Activated naive CD8-positive, alpha-beta T cell treated with anti-CD3 and anti-CD28 coated beads, Interleukin-2, amount 50 U/mL, for 16 hours (primary cell): ENCODE results near the gene SNTB2.

Source experiments
- DNase-seq: peaks from one replicate; pipeline ENCODE4 v3.0.0-alpha.2; 2020; ENCODE audit warnings: low read depth, low spot score

Gene SNTB2

DNA sequence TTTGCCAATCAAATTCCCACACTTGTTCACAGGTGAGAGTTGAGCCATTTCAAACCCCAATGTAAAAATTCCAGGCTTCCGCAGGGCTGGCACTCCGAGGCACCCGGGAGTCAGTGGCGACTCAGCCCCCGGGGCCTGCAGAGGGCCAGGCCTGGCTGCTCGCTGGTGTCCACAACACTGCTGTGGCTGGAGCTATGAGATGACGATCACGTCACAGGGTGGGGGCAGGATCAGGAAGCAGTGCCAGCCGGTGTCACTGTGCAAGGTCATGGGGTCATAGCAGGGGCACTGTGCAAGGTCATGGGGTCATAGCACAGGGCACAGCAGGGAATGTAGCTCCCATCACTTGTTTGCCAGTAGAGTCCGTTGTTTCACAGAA, 131.9 kb downstream of the SNTB2 start:
- DNase-seq: no peak

DNA sequence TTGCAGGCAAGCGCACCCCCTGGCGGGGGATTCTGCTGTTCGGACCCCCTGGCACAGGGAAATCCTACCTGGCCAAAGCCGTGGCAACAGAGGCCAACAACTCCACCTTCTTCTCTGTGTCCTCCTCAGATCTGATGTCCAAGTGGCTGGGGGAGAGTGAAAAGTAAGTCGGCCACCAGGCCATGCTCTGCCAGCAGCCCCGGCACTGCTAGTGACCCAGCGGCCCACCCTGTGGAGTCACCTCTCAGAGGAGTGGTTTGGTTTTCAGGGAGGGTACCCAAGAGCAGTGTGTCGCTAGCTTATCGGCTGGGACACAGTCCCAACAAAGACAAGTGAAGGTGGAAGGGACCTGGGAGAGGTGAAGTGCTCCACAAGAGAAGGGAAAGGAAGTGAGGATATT, 132.4 kb downstream of the SNTB2 start:
- DNase-seq: no peak

DNA sequence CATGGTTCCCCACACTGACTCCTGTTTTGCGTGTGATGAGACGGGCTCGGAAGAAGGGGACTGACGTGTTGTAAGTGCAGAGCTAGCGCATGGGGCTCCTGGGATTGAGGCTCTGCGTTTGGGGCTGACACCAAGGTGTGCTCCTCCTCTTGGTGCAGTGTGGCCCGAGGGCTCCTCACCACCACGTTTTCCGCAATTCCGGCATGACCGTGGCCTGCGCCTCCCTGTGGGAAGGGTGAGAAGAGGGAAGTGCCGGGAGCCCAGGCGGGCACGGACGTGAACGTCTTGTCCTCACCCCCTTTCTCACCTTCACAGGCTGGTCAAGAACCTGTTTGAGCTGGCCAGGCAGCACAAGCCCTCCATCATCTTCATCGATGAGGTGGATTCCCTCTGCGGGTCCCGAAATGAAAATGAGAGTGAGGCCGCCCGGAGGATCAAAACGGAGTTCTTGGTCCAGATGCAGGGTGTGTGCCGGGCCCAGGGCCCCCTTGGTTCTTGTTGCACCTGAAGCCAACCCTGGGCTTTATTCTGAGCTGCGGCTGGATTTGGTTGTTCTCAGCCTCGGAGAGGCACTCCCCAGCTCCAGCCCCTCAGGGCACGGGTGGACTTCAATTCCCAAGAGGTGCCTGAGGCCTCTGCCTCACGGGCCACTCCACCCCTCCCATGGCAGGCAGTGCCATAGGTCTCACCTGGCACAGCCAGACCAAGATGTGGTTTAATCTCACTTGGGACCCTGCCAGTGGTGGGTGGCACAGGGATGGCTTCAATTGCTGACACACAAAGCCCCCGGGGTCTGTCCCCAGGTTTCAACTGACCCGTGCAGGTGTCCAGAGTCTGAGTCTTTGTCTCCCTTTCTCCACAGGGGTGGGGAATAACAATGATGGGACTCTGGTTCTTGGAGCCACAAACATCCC, 133.1 kb downstream of the SNTB2 start:
- no peak for DNase-seq

DNA sequence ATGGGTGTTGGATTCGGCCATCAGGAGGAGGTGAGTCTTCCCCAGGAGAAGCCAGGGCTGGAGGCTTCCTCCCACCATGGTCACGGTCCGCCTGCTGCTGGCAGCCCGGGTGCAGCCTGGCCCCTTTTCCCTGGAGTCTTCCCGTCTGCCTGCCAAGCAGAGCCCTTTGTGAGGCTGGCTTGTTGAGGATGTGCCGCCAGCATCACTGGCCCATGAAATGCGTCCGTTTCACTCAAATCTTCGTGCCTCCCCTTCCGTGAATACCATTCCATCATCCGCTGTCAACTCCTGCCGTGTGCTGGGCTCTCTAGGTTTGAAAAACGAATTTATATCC, 133.7 kb downstream of the SNTB2 start:
- no peak for DNase-seq

DNA sequence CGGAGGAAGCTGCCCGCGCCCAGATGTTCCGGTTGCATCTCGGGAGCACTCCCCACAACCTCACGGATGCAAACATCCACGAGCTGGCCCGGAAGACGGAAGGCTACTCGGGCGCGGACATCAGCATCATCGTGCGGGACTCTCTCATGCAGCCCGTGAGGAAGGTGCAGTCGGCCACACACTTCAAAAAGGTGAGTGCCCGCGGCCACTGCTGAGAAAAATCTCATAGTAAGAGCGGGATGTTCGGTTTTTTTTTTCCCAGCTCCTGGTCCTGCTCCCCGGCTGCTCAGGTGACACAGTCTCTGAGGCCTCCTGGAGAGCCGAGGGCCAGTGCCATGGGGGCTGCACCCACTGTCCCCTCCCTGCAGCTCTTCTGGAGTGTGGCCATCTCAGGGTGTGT, 134.1 kb downstream of the SNTB2 start:
- no peak for DNase-seq

DNA sequence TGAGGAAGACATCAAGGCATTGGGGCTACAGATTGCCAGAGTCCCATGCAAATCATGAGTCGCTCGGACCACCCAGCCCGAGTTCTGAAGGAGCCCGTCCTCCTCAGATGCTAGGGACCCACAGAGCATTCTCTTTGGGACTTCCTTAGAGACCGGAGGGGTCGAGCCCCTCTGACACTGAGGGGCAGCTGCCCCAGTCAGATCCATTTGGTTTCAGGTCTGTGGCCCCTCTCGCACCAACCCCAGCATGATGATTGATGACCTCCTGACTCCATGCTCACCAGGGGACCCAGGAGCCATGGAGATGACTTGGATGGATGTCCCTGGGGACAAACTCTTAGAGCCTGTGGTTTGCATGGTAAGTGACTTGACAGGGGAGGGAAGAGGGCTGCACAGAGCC, 135.4 kb downstream of the SNTB2 start:
- no peak for DNase-seq

DNA sequence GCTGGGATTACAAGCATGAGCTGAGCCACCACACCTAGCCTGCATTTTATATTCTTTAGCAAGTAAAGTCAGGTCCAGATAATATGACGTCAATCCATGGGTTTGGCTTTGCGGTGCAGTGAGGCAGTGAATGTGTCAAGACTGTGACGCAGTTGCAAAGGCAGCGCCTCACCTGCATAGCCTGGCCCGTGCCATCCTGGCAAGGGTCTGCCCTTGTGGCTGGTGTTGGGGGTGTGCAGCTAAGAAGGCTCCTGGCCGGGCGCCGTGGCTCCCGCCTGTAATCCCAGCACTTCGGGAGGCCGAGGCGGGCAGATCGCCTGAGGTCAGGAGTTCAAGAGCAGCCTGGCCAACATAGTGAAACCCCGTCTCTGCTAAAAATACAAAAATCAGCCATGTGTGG, 136.5 kb downstream of the SNTB2 start:
- no peak for DNase-seq

DNA sequence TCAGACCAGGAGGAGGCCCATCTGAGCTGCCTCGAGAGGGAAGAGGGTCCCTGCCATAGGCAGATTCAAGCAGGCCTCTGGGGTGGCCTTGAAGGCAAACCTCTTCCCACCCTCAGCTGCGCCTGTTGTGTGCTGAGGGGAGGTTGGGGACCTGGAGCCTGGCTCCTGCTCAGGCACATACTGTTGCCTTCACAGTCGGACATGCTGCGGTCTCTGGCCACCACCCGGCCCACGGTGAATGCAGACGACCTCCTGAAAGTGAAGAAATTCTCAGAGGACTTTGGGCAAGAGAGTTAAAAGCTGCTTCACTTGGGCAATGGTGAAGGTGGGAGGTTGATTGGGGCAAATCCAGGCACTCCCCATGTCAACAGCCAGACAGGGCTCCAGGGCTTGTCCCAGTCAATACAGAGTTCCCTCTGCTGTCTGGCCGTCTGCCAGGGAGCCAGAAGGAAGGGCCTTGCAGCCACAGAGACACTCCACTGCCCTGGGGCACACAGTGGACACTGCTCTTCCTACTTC, 137.1 kb downstream of the SNTB2 start:
- no peak for DNase-seq

DNA sequence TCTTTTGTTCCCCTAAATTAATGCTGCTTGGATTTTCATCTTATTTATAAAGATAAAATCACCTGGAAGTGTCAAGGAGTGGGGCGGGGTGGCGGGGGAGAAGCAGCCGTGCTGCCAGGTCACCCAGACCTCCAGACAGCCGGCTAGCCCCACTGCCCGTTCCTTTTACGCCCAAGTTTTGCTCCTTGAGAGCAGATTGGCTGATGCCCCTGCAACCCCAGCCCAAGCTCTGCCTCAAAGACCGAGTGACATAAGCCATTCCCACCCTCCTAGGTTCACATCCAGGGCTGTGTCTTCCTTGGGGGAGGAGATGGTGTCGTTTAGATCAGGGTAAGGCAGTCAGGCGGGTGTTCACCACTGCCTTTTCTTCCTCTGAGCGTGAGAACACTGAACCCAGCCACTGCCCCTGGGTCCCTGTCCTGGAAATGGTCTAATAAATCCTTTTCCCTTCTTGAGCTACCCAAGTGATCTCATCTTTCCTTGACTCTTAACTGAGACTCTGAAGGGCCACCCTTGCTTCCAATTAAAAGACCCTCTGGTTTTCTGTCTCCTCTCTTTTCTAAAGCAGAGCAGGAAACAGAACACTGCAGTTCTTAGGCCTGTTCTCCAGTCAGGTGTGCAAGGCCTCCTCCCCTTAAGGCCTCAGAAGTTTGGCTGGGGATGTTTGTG, 137.8 kb downstream of the SNTB2 start:
- no peak for DNase-seq

DNA sequence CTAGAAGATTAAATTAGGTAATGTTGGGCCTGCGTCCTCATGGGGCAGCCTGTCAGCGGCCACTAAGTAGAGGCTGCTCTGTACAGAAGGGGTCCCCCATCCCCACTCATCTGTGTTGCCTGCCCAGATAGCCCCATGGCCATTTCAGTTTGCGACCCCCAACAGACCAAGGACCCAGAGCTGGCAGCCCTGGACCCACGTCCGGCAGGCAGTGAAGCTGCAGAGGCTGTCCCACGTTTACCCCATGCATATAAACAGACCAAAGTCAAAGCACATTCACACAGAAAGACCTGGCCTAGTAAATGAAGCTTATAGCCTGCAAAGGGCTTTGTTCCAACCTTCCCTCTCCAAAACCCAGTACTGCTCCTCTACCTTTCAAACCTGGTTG, 138.8 kb downstream of the SNTB2 start:
- DNase-seq: no peak

DNA sequence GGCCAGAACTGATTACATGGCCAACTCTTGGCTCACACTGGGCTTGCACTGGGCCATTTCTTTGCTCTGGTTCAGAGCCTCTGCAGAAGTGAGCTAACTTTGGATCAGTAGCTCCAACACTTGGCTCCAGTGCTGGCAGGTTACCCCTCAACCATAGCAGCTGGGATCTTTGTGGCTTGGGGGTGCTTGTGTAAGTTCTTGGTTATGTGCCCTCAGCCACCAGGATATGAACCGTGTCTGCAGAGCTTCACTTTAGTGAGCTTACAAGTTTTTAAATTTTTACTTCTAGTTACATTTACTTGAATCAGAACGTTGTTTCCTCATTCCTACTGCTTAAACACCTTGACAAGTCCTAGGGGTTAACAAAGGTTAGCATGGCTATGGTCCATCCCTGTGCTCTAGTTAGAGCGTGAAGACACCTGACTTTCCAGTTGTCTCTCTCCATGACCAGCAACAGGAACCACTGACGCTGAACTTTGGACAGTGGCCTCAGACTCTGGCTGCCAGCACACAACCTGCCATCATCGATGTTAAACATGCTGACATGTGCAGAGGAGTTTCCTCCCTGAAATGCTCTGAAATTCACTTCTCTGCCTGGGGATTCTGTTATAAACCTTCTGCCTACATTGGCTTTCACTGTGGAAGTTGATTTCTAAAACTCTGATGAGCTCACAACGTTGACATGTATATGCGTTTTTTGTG, 139.4 kb downstream of the SNTB2 start:
- no peak for DNase-seq

DNA sequence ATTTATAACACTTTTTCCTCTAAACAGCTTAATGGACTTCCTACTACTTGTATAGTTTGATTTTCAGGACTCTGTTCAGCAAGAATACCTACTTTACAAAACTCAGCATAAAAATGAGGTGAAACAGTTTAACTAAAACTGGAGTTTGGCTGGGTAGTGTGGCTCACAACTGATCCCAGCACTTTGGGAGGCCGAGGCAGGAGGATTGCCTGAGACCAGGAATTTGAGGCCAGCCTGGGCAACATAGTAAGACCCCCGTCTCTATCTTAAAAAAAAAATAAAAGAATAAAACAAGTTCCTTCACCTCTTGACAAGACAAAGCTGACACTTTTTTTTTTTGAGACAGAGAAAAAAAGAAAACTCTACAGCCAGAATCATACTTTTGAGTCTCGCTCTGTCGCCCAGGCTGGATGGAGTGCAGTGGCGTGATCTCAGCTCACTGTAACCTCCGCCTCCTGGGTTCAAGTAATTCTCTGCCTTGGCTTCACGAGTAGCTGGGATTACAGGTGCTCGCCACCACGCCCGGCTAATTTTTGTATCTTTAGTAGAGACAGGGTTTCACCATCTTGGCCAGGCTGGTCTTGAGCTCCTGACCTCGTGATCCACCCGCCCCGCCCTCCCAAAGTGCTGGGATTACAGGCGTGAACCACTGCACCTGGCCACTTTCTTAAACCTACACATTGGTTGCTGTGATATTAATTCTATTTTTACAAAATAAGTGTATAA, 140.8 kb downstream of the SNTB2 start:
- no peak for DNase-seq

DNA sequence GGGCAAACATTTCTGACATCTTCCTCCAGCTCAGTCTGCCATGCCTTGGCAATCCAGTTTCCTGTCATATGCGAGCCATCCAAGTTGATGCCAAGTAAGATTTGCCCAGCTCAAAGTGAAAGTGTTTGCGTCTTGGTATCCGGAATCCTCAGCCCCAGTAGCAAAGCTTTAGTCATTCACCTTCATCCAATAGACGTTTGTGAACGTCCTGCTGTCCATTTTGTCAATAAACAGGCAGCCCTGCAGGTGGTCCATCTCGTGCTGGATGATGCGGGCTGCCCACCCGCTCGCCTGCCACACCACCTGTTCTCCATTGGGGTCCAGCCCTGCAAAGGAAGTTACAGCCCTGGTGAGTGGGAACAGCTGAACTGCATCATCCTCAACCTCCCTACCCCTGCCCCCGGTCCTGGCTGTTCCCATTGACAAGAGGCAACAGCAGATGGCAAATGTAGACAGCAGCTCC, 141.9 kb downstream of the SNTB2 start:
- no peak for DNase-seq

DNA sequence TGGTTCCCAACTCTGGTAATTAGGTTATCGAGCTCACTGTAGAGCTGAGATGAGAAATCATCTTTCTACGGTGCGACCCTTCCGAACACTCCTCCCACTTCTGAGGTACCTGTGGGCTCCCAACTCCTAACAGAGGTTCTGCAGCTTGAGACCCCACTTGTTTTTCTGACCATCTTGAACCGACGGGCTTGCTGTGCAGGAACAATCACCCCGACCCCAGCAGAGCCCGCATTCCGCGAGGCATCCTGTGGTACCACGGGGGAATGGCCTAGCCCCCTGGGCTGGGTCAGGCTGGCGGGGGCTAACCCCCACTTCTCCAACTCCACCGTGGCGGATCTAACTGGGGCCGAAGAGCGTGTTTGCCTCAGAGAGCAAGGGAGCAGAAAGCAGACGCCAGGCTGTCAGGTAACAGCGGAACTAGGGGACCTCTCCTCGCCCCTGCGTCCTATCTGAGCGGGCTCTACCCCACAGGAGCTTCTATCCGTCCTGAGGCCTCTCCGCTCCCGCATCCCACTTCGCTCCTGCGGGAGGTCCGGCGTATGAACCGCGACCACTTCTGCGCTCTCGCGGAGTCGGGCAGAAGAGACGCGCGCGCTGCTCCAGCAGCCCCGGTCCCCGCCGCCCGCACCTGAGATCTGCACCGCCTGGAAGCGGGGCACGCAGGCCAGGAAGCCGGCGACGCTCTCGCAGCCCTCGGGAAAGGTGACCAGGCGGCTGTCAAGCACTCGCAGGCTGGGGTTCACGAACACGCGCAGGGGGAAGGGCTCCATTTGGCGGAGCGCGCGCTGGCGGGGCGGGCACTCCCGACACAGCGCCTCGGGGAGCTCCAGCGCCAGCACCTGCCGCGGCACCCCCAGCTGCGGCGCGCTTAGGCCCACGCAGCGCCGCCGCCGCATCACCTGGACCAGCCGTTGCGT, 142.7 kb downstream of the SNTB2 start:
- no peak for DNase-seq

DNA sequence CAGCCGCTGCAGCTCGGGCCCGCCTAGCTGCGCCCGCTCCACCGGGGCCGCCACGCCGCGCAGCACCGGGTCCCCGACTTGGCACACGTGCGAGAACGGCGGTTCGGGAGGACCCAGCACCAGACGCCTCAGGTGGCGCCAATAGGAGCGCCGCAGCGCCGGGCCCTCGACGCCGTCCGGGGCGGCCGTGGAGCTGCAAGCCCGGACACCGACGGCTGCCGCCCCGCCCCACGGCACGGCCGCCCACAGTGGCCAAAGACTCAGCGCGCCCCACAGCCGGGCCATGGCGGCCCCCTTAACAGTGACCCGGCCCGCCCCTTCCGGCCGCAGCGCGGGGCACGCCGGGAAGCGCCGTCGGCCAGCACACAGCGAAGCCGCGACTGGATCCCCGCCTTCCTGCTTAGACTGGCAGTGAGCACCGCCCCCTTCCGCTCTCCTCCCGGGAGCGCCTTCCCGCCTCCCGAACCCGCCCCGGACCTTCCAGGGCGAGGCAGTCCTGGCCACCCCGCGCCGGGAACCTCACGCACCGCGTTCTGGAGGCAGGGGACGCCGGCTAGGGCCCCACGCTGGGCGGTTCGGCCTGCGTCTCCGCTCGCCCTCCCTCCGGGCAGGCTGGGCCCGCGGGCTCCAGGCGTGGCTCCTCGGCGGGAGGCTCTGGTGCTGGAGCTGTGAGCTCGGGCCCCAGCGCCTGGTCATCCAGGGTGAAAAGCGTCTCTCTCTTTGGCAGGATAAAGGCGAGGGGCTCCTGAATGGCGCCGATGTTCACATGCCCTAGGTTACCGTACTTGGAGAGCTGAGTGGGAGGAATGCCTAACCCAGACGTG, 143.5 kb downstream of the SNTB2 start, which contains the start of gene PDF:
PDF (minus strand) TSS at position 303 of the 824 bp plus-strand sequence; CDS start at position 285, 18 bp downstream.
- peak; percentile 67 for DNase-seq

DNA sequence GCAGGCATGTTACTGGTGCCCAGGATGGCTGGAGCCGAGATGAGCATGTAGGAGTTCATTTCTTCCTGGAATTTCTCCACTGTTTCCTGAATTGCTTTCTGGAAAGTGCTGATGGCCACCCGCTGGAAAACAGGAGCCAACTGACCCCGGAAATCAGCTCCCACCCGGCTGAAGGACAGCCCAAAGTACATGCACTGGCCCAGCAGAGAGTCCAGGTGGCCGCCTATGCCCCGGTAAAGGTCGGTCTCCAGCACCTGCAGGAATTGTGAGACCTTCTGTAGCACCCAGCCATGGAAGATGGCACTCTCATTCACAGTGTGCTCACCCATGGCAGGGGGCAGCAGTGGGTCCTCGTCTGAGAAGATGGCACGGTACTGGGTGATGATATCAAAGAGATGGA, 147.7 kb downstream of the SNTB2 start:
- no peak for DNase-seq

DNA sequence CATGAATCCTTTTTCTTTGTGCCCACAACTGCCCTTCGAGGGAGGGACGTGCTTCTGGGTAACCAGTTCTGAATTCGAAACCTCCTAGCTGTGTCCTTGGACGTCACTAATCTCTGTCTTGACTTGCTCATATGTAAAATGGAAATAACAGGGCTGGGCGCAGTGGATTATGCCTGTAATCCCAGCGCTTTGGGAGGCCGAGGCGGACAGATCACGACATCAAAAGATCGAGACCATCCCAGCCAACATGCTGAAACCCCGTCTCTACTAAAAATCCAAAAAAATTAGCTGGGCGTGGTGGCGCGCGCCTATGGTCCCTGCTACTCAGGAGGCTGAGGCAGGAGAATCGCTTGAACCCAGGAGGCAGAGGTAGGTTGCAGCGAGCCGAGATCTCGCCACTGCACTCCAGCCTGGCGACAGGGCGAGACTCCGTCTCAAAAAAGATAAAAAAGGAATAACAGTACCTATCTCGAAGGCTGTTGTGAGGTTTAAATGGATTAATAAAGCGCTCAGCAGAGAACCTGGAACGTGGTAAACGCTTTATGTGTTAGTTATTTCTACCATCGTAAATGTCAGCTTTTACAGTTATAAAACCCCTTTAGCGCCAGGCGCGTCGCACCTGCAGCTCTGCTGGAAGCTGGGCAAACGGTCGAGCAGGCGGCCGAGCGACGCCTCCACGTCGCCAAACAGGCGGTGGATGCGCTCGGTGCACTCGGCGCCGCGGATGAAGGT, 151.8 kb downstream of the SNTB2 start:
- DNase-seq: no peak

DNA sequence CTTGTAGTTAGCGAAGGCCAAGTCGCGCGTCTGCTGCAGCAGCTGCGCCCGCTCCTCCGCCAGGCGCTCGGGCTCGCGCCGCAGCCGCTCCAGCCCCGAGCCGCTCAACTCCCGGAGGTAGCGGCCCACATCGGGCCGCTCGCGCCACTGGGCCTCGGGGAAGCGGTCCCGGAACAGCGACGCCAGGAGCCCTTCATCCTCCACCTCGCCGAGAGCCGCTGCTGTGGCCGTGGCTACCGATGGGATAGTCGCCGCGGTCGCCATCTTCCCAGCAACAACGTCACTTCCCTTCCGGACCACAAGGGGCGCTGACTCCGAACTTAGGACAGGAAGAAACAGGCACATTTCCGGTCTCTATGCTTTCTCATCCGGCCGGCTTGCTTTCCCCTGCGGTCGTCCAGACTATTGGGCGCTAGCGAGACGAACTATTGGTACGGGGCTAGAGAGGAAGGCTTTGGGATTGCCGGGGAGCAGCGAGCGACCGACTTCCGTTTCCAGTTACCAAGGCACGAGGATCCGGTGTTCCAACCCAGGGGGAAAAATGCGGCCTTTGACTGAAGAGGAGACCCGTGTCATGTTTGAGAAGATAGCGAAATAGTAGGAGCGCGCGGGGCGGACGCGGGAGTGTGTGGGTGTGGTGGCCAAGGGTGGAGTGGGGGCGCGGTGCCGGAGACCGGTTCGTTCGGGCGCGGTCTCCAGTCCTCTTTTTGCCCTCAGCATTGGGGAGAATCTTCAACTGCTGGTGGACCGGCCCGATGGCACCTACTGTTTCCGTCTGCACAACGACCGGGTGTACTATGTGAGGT, 152.5 kb downstream of the SNTB2 start, which contains the start of the genes COG8 and NIP7:
COG8 (minus strand) TSS at position 276 of the 806 bp plus-strand sequence; CDS start at position 264, 12 bp downstream.
NIP7 (plus strand) TSS at position 484 of the 806 bp plus-strand sequence; CDS start at position 542, 58 bp downstream.
- DNase-seq: peak; percentile 88
